Gastrocnemius medialis (tissue), 4 donors: ENCODE measurements around the gene GRIK4.

Experiments
- CTCF ChIP-seq, 5 experiments: fragments of 450-650 bp in 3 of 5; fragments of 200-600 bp in 2 of 5; sonication (generic) in 2 of 5; IDR thresholded peaks in 4 of 5; conservative IDR thresholded peaks in 1 of 5; 1 replicate in 4 of 5; 2 replicates in 1 of 5; pipeline ENCODE4 v1.5.1; 2016 to 2019; ENCODE audit warnings: antibody characterized with exemption in 5 of 5, mild to moderate bottlenecking in 3 of 5, moderate library complexity in 3 of 5
- POLR2A ChIP-seq, 2 donors: fragments of 450-650 bp; IDR thresholded peaks; one replicate each; pipeline ENCODE4 v1.6.1; 2017; ENCODE audit warnings: antibody characterized with exemption in 2 of 2, mild to moderate bottlenecking in 2 of 2, moderate library complexity in 2 of 2

GRCh38 chr11:120663142-120663541, 151.6 kb downstream of the GRIK4 start:
- TF ChIP-seq POLR2A (IDR thresholded peaks at IDR 0.05) = no peak
- no peak for TF ChIP-seq CTCF (IDR thresholded peaks at IDR 0.05 in 4 of 5, conservative IDR thresholded peaks at IDR 0.05 in 1 of 5)
